Measurements from ENCODE around the gene DDX21.
"Not testable (repeated sequence)": the region's sequence is repeated elsewhere in the genome, so short reads cannot be mapped to it uniquely, and the experiment has no call there.

Gene DDX21

DNA sequence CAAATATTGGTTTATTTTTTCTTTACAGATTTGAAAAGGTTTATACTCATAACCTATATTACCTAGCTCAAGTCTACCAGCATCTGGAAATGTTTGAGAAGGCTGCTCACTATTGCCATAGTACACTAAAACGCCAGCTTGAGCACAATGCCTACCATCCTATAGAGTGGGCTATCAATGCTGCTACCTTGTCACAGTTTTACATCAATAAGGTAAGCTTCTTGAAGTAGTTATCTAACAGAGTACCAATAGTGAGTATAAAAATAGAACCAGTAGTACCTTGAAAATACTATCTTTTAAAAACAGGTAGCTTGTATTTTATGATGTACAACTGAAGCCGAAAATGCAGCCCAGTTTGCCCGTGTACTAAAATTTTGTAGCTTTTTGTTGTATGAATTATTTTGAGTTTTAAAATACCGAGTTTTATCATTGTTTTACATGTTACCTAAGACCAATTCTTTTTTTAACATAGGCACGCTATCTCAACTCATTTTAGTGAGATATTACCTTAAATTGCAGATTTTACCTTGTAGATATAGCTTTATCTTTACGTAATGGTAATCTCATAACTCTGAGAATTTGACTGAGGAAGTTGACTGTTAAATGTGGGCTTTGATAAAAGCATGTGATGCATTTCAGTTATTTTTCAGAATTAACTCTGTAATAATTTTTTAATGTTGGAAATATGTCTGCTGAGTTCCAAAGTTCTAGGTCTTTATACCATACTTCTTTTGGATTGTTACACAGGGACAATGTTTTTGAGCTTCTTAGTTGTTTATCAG is 49.9 kb downstream of the DDX21 start:
- TF ChIP-seq POLR2A (IDR thresholded peaks at IDR 0.05; ENCODE audit: low read length) (no peak), GATA1 (IDR thresholded peaks at IDR 0.05; ENCODE audit: low read depth, low read length) (no peak)

DNA sequence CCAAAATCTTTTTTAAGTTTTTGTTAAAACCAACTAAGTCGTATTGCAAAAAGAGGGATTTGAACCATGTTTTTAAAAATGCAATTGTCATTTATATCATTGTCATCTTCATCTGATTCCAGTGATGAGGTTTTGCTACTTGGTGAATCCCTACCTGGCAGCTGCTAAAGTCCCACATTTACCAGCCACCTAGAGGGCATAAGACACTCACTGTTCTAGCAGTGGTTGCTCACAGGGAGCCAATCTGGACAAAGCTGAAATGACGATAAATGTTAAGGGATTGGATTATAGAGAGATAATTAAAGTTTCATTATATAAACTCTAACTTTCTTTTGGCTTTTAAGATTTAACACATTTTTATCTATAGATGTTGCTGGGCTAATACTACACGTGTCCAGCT is 51.3 kb downstream of the DDX21 start:
- no peak for DNase-seq
- TF ChIP-seq GATA1 (IDR thresholded peaks at IDR 0.05; ENCODE audit: low read depth, low read length): no peak
- no peak for TF ChIP-seq POLR2A (IDR thresholded peaks at IDR 0.05; ENCODE audit: low read length)

More for the DNA sequence above, 49.9 kb downstream of the DDX21 start:
- no peak for DNase-seq

DNA sequence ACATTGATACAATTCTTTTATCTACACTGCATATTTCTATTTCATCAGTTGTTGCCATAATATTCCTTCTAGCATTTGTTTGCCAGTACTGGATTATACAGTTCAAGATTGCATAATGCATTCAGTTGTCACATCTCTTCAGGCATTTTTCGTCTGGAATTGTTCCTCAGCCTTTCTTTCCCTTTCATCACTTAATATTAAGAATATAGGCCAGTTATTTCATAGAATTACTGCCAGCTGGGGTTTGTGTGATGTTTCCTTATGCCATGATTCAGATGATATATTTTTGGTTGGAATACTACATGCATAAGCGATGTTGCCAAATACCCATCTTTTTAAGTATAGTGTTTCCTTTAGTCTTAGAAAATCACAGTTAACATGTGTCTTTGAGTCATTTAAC is 53.4 kb downstream of the DDX21 start:
- TF ChIP-seq GATA1 (IDR thresholded peaks at IDR 0.05; ENCODE audit: low read depth, low read length): no peak
- no peak for TF ChIP-seq POLR2A (IDR thresholded peaks at IDR 0.05; ENCODE audit: low read length)
- no peak for DNase-seq

DNA sequence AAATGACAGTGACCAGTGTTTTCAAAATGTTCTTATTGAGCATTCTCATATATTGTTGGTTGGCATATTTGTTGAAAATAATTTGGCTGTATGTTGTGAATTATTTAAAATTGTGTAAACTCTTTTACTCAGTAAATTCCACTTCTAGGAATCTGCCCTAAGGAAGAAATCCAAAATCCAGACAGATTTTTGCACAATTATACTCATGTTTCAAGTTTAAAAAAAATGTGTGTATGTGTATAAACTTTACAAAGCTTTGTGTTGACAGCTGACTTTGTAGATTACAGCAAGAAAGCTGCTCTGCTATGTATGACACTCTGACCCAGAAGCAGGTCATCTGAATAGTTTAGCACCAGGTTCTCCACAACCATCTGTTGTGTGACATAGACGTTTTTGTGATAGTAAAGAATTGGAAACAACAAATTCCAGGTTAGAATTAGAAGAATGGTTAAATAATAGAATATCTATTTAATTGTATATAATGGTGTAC is 54.2 kb downstream of the DDX21 start:
- DNase-seq: no peak
- TF ChIP-seq POLR2A (IDR thresholded peaks at IDR 0.05; ENCODE audit: low read length): no peak
- no peak for TF ChIP-seq GATA1 (IDR thresholded peaks at IDR 0.05; ENCODE audit: low read depth, low read length)

DNA sequence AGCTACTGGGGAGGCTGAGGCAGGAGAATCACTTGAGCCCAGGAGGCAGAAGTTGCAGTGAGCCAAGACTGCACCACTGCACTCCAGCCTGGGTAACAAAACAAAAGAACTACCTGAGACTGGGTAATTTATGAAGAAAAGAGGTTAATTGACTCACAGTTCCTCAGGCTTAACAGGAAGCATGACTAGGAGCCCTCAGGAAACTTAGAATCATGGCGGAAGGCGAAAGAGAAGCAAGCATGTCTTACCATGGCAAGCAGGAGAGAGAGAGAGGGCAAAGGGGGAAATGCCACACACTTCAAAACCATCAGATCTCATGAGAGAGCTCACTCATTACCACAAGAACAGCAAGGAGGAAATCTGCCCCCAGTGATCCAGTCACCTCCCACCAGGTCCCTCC is 56.8 kb downstream of the DDX21 start:
- not testable (repeated sequence) for DNase-seq

DNA sequence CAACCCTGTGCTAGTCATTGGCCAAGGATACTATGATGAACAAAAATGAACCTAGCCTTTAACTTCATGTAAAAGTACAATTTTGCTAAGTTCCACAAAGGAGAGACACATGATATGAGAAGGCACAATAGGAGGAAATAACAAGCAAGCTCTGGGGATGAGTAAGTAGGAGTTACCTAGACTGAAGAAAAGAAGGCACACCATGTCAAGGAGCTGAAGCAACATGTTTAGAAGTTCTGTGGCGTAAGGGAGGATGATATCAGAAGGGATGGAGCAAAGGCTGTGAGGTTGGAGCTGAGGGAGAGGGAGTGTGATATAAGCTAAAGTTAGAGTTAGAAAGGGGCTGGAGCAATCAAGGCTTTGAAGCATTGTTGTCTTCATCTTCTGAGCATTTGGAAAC is 58.2 kb downstream of the DDX21 start:
- no peak for DNase-seq
- no peak for TF ChIP-seq GATA1 (IDR thresholded peaks at IDR 0.05; ENCODE audit: low read depth, low read length)
- TF ChIP-seq POLR2A (IDR thresholded peaks at IDR 0.05; ENCODE audit: low read length): no peak

- no peak for TF ChIP-seq POLR2A (IDR thresholded peaks at IDR 0.05; ENCODE audit: low read length)
- TF ChIP-seq GATA1 (IDR thresholded peaks at IDR 0.05; ENCODE audit: low read depth, low read length): no peak
- no peak for DNase-seq
These were observed 62.6 kb downstream of the DDX21 start for GRCh38 chr10:69018613-69019012.

GRCh38 chr10:69022611-69023010 is 66.6 kb downstream of the DDX21 start:
- TF ChIP-seq GATA1 (IDR thresholded peaks at IDR 0.05; ENCODE audit: low read depth, low read length) (no peak), POLR2A (IDR thresholded peaks at IDR 0.05; ENCODE audit: low read length) (no peak)
- no peak for DNase-seq

- TF ChIP-seq GATA1 (IDR thresholded peaks at IDR 0.05; ENCODE audit: low read depth, low read length): no peak
- no peak for TF ChIP-seq POLR2A (IDR thresholded peaks at IDR 0.05; ENCODE audit: low read length)
These were observed 69.5 kb downstream of the DDX21 start for GRCh38 chr10:69025370-69025896.

DNA sequence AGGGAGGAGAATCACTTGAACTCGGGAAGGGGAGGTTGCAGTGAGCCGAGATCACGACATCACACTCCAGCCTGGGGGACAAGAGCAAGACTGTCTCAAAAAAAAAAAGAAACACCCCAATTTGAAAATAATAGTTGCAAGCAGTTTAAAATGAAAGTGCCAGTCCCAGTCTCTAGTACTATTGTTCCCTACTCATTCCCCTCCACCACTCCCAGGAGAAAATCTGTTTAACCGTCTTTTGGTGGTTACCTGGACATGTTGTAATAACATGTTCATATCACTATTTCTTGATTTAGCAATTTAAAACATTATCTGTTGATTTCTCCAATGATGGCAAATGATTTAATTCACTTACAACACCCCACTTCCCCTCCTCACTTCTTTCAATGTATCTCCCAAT is 77.3 kb downstream of the DDX21 start:
- DNase-seq: no peak
- no peak for TF ChIP-seq POLR2A (IDR thresholded peaks at IDR 0.05; ENCODE audit: low read length)
- TF ChIP-seq GATA1 (IDR thresholded peaks at IDR 0.05; ENCODE audit: low read depth, low read length): no peak

More at GRCh38 chr10:69025370-69025896, 69.5 kb downstream of the DDX21 start:
- no peak for DNase-seq
